Measurements from ENCODE around the gene RRAGC.
A peak's percentile ranks its signal among the peaks of the same experiment; 100 is the strongest.
"Not testable (repeated sequence)": the region's sequence is repeated elsewhere in the genome, so short reads cannot be mapped to it uniquely, and the experiment has no call there.

RRAGC gene

DNA sequence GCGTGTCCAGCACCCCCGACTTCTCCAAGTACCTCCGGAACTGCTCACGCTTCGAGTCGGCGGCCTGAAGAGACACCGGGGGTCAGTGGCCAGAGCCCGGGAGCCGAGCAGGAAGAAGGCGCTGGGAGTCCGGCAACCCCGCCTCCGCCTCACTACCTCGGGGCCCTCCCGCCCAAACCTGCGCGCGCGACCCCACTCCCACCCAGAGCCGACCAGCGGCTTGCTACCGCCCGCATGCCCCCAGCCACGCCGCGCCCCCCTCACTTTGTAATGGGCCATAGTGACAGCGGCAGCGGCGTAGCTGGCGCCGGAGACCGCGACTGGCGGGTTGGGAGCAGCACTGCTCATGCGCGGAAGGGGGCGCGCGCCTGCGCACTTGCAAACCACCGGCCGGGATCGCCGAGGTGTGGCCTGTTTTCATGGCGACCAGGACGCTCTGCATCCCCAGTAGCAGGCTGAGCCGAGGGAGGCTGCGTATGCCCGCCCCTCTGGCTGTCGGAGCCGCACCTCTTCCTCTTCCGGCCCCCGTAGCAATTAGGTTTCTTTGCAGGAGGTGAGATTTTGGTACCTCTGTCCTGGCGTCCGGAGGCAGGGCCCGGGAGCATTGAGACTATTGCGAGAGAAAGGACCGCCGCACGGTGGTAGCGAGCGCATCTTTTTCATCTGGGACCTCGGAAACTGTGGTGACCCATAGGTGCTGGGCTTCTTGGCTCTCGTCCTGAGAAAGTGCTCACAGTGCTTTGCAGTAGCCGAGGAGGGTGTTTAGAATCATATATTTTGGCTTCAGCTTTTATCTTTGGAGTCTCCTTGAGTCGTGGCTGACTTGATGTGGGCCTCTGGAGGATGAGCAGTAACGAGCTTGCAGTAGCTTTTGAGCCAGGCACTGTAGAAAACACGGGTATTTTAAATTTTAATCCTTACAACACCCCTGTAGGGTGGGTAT lies 13.7 kb upstream of the RRAGC start, which contains the start of gene MYCBP:
Gene MYCBP (minus strand): TSS at position 322 of the 943 bp plus-strand sequence. CDS start 43 bp downstream, at position 279.
- H3K4me3 ChIP-seq: peak within 1 kb of the TSS; percentile 88
- peak; percentile 94 to 96 for DNase-seq (ENCODE audit: low spot score in 2 of 2)
- H3K36me3 ChIP-seq (replicated peaks): no peaks in the 10 kb centered on the region
- H3K9me3 ChIP-seq: no peaks in the 10 kb centered on the region
- peaks cover 5% of the 10 kb centered on the region; the same call in 1 of the 2 replicates for H3K4me1 ChIP-seq
- H3K27me3 ChIP-seq (ENCODE audit: low read depth): no peaks in the 10 kb centered on the region
- in situ Hi-C loops (cut with MboI; ENCODE audit: low sequenced_read_pairs): no loop called here

DNA sequence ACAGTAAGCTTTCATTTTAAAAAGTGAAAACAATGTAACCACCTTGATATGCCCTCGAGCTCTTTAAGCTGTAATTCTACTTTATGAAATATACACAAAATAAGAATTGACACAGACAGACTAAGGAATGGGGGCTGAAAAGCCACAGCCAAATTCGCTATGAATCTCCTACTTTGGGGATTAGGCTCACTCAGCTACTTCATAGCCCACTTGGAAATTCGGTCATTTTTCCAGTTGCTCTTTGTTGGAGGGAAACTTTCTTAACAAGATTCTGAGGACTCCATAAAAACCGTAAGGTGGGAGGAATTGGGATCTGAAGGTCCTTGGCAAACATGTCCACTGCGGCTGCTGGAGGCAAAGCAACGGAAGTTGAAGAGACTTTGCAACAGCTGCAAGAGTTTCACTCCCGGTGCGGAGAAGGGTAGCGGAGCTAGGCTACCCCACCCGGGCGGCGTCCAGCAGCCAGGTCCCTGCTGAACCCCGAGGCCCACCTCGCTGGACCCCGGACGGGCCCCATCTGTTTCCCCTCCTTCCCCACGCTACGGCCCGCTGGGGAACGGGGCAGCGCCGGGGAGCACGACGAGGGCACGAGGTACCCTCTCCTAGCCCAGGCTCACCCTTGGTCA lies 12.9 kb upstream of the RRAGC start:
- Histone ChIP-seq H3K27me3 (ENCODE audit: low read depth) (no peaks in the 10 kb centered on the region), H3K4me3 (peak overlapping the region; percentile 88), H3K9me3 (no peaks in the 10 kb centered on the region), H3K4me1 (peaks cover 5% of the 10 kb centered on the region; the same call in 1 of the 2 replicates), H3K36me3 (replicated peaks) (peaks cover 4% of the 10 kb centered on the region)
- peak in 1 of 2 experiments; percentile 23 for DNase-seq (ENCODE audit: low spot score in 2 of 2)
- in situ Hi-C loops (cut with MboI; ENCODE audit: low sequenced_read_pairs): no loop called here

DNA sequence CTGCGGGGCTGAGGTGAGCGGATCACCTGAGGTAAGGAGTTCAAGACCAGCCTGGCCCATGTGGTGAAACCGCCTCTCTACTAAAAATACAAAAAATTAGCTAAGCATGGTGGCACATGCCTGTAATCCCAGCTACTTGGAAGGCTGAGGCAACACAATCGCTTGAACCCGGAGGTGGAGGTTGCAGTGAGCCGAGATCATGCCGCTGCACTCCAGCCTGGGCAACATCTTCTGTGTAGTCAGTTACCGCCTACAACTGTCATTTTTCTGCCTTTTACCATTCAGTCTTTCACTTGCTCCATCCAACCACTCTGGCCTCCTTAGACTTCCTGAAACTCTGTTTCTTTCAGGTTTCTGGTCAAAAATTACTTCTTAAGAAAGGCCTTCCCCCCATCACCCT lies 11.4 kb upstream of the RRAGC start:
- DNase-seq (ENCODE audit: low spot score in 2 of 2): no peak
- Histone ChIP-seq H3K4me1 (peaks cover 5% of the 10 kb centered on the region; the same call in 1 of the 2 replicates), H3K4me3 (no peak overlapping the region), H3K36me3 (replicated peaks) (peaks cover 8% of the 10 kb centered on the region), H3K27me3 (ENCODE audit: low read depth) (no peaks in the 10 kb centered on the region), H3K9me3 (no peaks in the 10 kb centered on the region)
- in situ Hi-C loops (cut with MboI; ENCODE audit: low sequenced_read_pairs): no loop called here

DNA sequence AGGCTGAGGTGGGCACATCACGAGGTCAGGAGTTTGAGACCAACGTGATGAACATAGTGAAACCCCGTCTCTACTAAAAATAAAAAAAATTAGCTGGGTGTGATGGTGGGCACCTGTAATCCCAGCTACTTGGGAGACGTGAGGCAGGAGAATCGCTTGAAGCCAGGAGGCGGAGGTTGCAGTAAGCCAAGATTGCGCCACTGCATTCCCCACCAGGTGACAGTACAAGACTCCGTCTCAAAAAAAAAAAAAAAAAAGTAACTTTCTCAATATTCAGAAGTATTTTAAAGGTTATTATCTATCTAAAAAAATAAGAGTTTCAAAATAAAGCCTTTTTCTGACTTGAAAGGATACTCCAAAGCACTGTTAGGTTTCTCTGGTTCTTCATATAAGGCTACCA lies 7.6 kb upstream of the RRAGC start:
- Histone ChIP-seq H3K4me1 (peaks cover 5% of the 10 kb centered on the region; the same call in 1 of the 2 replicates), H3K4me3 (no peak overlapping the region), H3K36me3 (replicated peaks) (peaks cover 12% of the 10 kb centered on the region), H3K9me3 (no peaks in the 10 kb centered on the region), H3K27me3 (ENCODE audit: low read depth) (no peaks in the 10 kb centered on the region)
- no peak for DNase-seq (ENCODE audit: low spot score in 2 of 2)
- in situ Hi-C loops (cut with MboI; ENCODE audit: low sequenced_read_pairs): no loop called here

DNA sequence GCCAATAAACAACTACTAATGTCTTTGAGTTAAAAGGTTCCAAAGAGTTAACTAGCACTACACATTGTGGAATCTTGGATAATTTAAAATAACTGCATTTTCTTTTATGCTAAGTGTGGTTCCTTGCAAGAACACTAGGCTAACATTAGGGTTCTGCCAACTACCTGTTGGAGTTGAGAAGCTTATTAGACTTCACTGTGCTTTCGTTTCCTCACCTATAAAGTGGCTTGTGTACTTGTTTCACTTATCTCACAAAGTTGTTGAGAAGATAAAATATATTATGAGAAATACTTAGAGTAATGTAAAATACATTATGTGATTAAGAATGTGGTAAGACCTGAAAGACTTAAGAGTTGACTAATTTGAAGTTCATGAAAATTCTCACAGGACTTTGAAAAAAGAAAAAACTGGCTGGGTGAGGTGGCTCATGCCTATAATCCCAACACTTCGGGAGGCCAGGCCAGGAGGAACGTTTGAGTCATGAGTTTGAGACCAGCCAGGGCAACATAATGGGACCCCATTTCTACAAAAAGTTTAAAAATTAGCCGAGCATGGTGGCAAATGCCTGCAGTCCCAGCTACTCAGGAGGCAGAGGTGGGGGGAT lies 5.6 kb upstream of the RRAGC start:
- DNase-seq (ENCODE audit: low spot score in 2 of 2): no peak
- in situ Hi-C loops (cut with MboI; ENCODE audit: low sequenced_read_pairs): no loop called here
- Histone ChIP-seq H3K4me3 (no peak overlapping the region), H3K4me1 (0 out of 2 replicates have a peak, but pooled peaks cover 8% of the 10 kb centered on the region), H3K36me3 (replicated peaks) (peaks cover 14% of the 10 kb centered on the region), H3K27me3 (ENCODE audit: low read depth) (no peaks in the 10 kb centered on the region), H3K9me3 (no peaks in the 10 kb centered on the region)

DNA sequence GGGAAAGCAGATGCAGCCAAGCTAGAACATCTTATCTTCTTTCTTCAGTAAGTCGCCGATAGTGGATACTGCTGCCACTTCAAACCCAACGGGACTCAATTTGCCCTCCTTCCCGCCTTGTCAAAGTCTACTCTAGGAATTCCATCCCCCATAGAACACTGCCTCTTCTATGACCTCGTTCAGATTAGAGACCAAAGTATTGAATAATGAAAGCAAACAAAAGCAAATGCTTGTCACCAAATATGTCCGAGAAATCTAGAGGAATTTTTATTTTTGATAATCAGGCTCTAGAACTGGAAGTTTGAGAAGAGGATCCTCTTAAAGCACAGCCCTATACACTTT lies 853 bp upstream of the RRAGC start:
- H3K4me3 ChIP-seq: peak overlapping the region; percentile 69
- no peak for DNase-seq (ENCODE audit: low spot score in 2 of 2)
- H3K9me3 ChIP-seq: no peaks in the 10 kb centered on the region
- H3K4me1 ChIP-seq: peaks cover 8% of the 10 kb centered on the region
- H3K36me3 ChIP-seq (replicated peaks): peaks cover 15% of the 10 kb centered on the region
- in situ Hi-C loops (cut with MboI; ENCODE audit: low sequenced_read_pairs): no loop called here
- no peaks in the 10 kb centered on the region for H3K27me3 ChIP-seq (ENCODE audit: low read depth)

DNA sequence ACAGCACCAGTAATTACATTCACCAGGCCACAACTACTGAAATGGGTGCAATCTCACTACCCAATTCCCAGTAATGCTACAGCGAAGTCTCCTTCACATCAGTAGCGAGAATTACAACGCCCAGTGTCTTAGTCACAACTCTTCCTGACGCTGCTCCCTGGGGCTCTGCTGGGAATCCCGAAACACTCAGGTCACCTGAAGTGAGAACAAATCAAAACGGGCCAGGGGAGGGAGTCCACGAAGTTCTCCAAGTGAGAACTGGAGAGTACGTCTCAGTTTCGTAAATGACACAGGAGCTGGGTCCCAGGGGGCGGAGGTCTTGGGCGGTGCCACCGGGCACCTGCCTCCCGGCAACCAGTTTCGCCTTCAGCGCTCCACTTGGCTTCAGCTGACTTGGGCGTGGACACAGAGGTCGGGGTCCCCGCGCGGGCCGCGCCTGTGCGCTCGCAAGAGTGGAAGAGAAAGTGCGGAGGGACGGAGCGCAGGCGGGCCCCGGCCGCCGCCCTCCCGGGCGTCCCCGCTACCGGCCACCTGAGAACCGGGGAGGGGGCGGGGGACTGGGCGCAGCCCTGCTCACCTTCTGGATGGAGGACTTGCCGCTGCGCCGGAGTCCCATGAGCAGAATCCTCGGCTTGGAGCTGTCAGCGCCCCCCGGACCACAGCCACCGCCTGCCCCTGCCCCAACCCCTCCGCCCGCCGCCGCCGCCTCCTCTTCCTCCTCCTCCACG lies 575 bp downstream of the RRAGC start:
- peaks cover 8% of the 10 kb centered on the region for H3K4me1 ChIP-seq
- H3K36me3 ChIP-seq (replicated peaks): peaks cover 23% of the 10 kb centered on the region
- in situ Hi-C loops (cut with MboI; ENCODE audit: low sequenced_read_pairs): no loop called here
- H3K9me3 ChIP-seq: no peaks in the 10 kb centered on the region
- peak in 1 of 2 experiments; percentile 50 for DNase-seq (ENCODE audit: low spot score in 2 of 2)
- H3K4me3 ChIP-seq: peak overlapping the region; percentile 69
- H3K27me3 ChIP-seq (ENCODE audit: low read depth): no peaks in the 10 kb centered on the region

DNA sequence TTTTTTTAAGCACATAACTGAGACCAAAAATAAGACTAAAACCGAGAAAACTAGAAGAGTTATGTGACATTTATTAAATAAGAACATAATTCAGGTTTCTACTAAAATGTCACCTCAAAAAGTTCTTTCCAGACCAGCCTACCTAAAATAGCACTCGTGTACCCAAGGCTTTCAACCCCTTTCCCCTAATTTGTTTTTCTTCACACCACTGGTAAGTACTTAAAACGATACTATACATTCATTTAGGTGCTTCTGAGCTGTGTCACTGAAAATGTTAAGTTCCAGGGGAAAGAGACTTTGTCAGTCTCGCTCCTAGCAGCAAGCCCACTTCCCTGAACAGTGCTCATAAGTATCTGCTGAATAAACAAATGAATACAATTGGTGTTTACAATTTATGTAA lies 6.8 kb downstream of the RRAGC start:
- Histone ChIP-seq H3K27me3 (ENCODE audit: low read depth) (no peaks in the 10 kb centered on the region), H3K4me1 (no peaks in the 10 kb centered on the region; the same call in 1 of the 2 replicates), H3K4me3 (no peak overlapping the region), H3K36me3 (replicated peaks) (peaks cover 28% of the 10 kb centered on the region), H3K9me3 (no peaks in the 10 kb centered on the region)
- in situ Hi-C loops (cut with MboI; ENCODE audit: low sequenced_read_pairs): no loop called here
- DNase-seq (ENCODE audit: low spot score in 2 of 2): no peak

DNA sequence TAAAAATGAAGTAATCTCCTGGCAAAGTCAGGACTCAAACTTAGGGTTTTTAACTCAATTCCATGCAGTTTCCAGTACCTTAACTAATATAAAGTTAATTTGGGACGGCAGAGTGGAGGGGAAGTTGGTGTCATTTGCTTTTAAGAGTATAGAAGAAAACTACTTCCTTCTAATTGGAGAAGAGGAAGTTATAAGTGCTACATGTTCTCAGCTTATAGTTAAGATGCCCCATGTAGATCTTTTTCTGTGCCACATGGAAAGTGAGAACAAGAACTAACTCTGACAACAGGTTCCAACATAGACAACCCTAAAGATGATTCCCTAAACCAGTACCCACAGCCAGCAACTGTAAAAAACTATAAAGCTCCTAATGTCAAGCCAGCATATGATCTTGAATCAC lies 11.5 kb downstream of the RRAGC start:
- no peak for DNase-seq (ENCODE audit: low spot score in 2 of 2)
- H3K4me1 ChIP-seq: no peaks in the 10 kb centered on the region
- no peak overlapping the region for H3K4me3 ChIP-seq
- H3K36me3 ChIP-seq (replicated peaks): peaks cover 16% of the 10 kb centered on the region
- H3K27me3 ChIP-seq (ENCODE audit: low read depth): no peaks in the 10 kb centered on the region
- in situ Hi-C loops (cut with MboI; ENCODE audit: low sequenced_read_pairs): no loop called here
- no peaks in the 10 kb centered on the region for H3K9me3 ChIP-seq

DNA sequence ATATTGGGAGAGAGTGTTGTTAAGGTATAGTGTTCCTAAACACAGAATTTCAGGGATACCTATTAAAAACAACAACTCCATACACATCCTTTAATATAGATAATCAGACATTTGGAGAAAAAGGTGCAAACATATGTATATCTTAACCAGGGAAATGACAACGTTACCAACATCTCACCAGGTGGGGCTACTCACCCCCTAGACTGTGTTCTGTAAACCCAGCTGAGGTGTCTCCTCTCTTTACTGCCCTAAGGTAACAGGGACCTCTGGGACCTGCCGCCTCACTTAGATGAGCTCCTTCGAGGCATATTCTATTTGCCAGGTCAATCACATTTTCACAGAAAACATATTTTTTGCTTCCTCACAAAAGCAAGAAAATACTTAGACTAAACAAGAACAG lies 13.4 kb downstream of the RRAGC start:
- H3K9me3 ChIP-seq: no peaks in the 10 kb centered on the region
- DNase-seq (ENCODE audit: low spot score in 2 of 2): no peak
- in situ Hi-C loops (cut with MboI; ENCODE audit: low sequenced_read_pairs): no loop called here
- H3K27me3 ChIP-seq (ENCODE audit: low read depth): no peaks in the 10 kb centered on the region
- peaks cover 7% of the 10 kb centered on the region for H3K36me3 ChIP-seq (replicated peaks)
- H3K4me3 ChIP-seq: no peak overlapping the region
- no peaks in the 10 kb centered on the region for H3K4me1 ChIP-seq

DNA sequence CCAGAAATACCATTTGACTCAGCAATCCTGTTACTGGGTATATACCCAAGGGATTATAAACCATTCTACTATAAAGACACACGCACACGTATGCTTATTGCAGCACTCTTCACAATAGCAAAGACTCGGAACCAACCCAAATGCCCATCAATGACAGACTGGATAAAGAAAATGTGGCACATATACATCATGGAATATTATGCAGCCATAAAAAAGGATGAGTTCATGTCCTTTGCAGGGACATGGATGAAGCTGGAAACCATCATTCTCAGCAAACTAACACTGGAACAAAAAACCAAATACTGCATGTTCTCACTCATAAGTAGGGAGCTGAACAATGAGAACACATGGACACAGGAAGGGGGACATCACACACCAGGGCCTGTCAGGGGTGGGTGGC lies 14.5 kb downstream of the RRAGC start:
- H3K9me3 ChIP-seq; H3K4me1 ChIP-seq; H3K27me3 ChIP-seq (ENCODE audit: low read depth); DNase-seq (ENCODE audit: low spot score in 2 of 2); H3K36me3 ChIP-seq (replicated peaks); H3K4me3 ChIP-seq; in situ Hi-C loops (cut with MboI; ENCODE audit: low sequenced_read_pairs): not testable (repeated sequence)

DNA sequence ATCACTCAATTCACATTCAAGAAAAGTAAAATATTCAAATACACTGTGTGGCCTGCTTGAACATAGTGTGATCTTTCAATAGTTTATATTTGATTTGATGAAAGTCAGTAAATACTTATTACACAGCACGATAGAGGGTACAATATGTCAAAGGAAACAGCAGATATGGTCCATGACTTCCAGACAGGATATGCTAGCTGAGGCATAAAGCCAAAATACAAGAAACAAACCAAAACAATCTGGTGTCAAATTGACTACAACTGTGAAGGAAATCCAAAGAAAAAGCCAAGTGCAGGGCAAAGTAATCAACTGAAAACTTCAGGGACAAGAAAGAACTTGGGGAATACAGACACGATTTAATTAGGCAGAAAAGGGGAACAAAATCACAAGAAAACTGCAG lies 19.3 kb downstream of the RRAGC start:
- peaks cover 14% of the 10 kb centered on the region for H3K4me1 ChIP-seq
- H3K36me3 ChIP-seq (replicated peaks): peaks cover 14% of the 10 kb centered on the region
- in situ Hi-C loops (cut with MboI; ENCODE audit: low sequenced_read_pairs): no loop called here
- H3K27me3 ChIP-seq (ENCODE audit: low read depth): no peaks in the 10 kb centered on the region
- H3K9me3 ChIP-seq: no peaks in the 10 kb centered on the region
- DNase-seq (ENCODE audit: low spot score in 2 of 2): no peak
- H3K4me3 ChIP-seq: no peak overlapping the region

DNA sequence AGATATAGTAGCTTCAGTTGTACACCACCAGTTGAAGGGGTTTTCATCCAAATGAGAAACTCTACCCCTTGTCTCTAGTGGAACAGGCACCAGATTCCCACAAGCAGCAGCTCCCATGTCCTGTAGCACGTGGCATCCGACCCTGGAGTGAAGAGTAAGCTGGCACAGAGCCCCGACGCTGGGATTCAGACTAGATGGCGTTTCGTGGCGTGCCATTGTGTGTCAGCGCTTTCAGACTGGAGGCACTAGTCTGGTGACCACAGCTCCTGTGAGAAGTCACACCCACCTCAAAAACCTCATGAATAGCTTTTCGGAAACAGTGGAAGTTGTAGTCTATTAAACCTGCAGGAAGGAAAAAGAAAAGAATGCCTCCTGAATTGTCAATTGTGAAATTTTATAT lies 20.2 kb downstream of the RRAGC start:
- Histone ChIP-seq H3K36me3 (replicated peaks) (peaks cover 11% of the 10 kb centered on the region), H3K9me3 (no peaks in the 10 kb centered on the region), H3K4me1 (peaks cover 14% of the 10 kb centered on the region), H3K4me3 (no peak overlapping the region), H3K27me3 (ENCODE audit: low read depth) (no peaks in the 10 kb centered on the region)
- in situ Hi-C loops (cut with MboI; ENCODE audit: low sequenced_read_pairs): no loop called here
- DNase-seq (ENCODE audit: low spot score in 2 of 2): no peak
